COLO668 (cell line): Measurements from ENCODE around the gene PPP2R2B.
A peak's percentile ranks its signal among the peaks of the same experiment; 100 is the strongest.

ENCODE experiments used
- DNase-seq: peaks from one replicate; lab custom pipeline; 2025; ENCODE audit not compliant: unreplicated experiment; lab: John Stamatoyannopoulos, UW

Gene PPP2R2B

GRCh38 chr5:146660376-146660960 is 218.1 kb downstream of the PPP2R2B start:
- no peak for DNase-seq

- no peak for DNase-seq
Measured at GRCh38 chr5:146659961-146660360, 218.6 kb downstream of the PPP2R2B start.

GRCh38 chr5:146656703-146657102 is 221.9 kb downstream of the PPP2R2B start:
- no peak for DNase-seq

GRCh38 chr5:146653560-146653959 is 225.0 kb downstream of the PPP2R2B start:
- no peak for DNase-seq

GRCh38 chr5:146652547-146652946 is 226.0 kb downstream of the PPP2R2B start:
- DNase-seq, result no peak

- no peak for DNase-seq
Measured at GRCh38 chr5:146647656-146648199, 230.8 kb downstream of the PPP2R2B start.

DNA sequence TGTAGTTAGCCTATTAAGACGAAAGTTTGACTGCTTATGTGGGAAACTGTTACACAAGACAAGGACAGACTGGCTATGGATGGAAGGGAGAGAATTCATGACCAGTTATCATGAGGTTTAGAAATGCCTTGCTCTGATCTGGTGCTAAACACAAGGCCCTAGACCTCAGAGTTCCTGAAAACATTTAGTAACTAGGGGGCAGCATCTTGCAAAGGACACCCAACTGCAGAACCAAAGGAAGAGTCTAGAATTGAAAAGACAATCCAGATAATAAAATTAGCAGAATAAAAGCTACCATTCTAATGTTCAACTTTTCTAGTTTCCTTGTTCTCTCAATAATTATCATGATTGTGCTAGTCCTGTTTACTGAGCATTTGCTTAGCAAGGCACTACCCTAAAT is 232.1 kb downstream of the PPP2R2B start:
- no peak for DNase-seq

DNA sequence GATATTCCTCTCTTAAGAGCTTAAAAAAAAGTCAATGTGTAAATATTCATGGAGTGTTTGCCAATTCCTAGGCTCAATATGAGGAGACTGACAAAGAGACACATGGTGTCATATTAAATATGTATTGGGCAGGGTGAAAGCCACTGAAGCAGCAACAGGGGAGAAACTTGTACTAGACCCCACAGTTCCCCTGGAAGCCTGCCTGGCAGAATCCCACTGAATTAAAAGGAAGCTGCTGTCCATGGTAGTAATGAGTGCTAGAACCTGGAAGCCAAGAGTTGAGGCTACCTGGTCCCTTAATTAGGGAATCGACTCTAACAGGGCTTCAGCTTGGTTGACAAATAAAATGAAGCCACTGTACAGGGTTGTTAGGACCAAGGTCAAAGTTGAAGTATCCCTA is 233.2 kb downstream of the PPP2R2B start:
- no peak for DNase-seq

DNA sequence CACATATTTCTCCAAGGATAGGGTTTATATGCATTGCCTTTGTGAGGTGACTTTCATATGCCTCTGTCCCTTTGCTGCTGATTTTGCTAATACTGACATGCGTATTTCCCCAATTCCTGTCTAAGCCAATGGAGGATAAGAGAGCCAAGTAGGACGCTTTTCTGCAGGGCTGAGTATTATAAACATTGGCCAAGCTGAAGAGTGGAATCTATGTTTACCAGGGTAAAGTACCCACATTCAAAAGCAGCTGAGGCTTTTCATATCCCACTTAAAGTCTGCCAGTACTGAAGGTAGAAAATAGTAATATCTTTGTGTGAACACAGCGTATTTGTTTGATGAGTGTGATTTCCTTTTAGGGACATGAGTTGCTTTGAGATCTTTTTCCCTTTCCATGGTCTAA is 233.7 kb downstream of the PPP2R2B start:
- DNase-seq, result no peak

GRCh38 chr5:146643776-146644175 is 234.8 kb downstream of the PPP2R2B start:
- no peak for DNase-seq

DNA sequence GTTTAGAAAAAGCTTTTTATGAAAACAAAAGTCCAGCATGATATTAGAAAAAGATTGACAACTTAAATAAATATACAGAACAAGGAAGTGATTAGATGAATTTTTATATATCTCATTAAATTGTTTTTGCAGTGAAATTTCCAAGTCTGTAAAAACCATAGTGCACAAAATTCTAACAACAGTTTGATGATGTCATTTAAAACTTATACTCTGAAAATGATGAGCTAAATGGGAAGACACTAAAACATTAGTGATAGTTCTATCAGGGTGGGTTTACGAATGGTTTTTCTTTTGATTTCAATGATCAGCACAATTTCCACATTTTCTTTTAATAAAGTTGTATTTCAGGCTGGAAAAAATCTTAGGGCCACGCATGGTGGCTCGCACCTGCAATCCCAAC is 236.1 kb downstream of the PPP2R2B start:
- no peak for DNase-seq

DNA sequence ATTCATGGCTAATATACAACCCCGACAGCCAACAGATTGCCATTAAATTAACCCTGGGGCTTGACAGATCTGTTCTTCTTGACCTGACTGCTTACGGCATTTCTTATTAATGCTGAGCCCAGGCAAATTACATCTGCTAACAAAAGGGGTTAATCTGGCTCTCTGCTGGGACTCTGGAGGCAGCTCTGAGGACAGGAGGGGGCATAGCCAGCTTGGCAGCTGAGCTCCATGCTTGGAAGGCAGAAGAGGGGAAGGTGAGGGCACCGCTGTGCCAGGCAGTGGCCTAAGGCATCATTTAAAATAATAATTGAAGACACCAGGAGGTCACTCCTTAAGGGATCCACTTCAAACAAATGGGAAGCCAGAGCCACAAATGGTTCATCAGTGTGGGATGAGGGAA is 236.6 kb downstream of the PPP2R2B start:
- no peak for DNase-seq

GRCh38 chr5:146640285-146640896 is 238.2 kb downstream of the PPP2R2B start:
- DNase-seq, result no peak

GRCh38 chr5:146635443-146635842 is 243.1 kb downstream of the PPP2R2B start:
- no peak for DNase-seq

DNA sequence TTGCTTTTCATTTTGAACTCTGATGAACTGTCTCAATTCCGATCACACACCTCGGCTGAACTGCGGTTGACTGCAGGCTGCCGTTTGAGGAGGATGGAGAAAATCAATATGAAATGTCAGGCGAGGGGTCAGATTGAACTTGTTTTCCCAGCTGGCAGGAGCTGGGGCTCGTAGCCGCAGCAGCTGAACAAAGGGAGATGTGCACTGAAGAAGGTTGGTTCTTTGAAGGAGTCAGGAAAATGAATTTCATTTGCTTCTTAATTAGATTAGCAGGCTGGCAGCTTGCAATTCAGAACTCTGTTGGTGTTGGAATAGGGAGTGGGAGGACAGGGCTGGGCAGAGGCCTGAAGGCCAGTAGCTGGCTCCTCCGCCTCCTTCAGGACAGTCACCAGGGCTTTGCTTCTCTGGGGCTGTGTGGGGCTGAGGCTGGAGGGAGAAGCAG is 245.2 kb downstream of the PPP2R2B start:
- peak; percentile 66 for DNase-seq

DNA sequence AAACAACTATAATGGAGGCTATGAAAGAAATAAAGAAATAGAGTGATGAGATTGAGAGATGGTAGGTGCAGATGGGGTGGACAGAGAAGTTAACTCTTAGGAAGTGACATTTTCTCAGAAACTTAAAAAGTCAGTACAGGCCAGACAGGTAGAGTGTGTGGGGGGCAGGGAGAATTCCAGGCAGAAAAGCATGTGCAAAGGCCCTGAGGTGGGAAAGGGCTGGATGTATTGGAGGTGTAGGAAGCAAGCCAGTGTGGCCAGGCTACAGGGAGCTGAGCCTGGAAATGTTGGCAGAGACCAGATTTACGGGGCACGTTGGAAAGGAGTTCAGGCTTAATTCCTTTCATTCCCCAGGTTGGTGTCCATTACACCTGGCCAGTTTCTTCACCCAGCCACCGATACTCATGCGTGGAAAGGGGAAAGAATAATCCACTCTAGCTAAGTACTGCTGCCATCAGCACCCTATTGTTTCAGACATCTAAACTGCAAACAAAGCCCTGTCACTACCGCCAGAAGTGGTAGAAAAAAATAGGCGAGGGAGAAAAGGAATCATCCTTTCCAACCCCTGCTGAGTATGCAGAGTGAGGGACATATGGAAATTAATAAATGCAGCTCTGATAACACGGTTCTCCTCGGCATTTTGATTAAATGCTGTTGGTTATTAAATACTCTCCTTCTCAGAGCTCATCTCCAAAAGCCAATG is 245.8 kb downstream of the PPP2R2B start:
- DNase-seq, result peak; percentile 35

DNA sequence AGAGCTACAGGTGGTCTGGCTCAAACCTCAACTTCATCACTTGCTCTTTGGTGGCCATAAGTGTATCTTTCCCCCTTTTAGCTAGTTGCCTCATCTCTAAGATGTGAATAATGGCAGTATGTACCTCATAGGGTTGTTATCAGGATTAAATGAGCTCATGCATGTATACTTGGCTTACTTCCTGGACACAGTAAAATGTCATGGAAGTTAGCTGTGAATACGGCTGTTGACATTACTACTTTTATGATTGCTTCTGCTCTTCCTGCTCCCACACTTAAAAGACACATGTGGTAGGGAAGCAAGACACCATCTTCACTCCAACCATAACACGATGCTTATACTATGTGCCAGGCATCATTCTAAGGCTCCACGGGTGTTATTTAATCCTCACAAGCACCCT is 248.1 kb downstream of the PPP2R2B start:
- DNase-seq, result no peak

GRCh38 chr5:146628950-146629349 is 249.6 kb downstream of the PPP2R2B start:
- no peak for DNase-seq

- DNase-seq, result no peak
Measured at GRCh38 chr5:146626936-146627335, 251.6 kb downstream of the PPP2R2B start.

GRCh38 chr5:146624179-146624578 is 254.4 kb downstream of the PPP2R2B start:
- DNase-seq, result no peak

DNA sequence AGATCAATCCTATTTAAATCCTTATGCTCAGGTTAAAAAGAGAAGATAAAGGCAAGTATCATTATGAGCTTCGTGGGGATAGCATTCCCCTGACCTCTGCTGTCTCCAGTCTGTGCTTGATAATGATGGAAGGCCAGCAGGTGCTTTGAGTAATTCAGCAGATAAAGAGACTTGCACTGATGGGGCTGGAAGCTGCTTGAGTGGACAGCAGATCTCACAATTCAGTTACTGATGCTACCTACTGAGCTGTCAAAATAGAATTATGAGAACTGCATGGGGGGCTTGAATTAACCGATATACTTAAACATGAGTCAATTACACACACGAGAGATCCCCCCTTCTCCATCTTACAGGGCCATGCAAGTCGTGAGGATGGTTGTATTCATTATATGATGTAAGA is 254.9 kb downstream of the PPP2R2B start:
- no peak for DNase-seq

DNA sequence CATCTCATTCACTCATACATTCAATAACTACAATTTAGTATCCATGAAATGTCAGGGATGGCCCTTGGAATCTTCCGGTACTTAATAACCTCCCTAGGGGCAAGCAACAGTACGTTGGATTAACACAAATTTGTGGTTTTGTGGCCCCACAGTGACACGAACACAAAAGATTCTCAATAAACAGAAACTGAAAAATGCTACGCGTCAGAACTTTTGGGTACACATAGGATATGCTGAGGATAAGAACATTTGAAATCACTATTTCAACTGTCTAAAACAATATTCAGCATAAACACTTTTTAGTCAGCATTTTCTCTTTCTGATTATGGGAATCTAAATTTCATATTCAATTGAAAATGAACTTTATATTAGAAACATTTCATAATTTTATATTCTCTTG is 255.5 kb downstream of the PPP2R2B start:
- no peak for DNase-seq
